ENCODE data around the gene PIK3CB. TPM values are rescaled to one million over a fixed set of nuclear protein-coding genes. Genes with fewer than 3 reads are reported as not detected.
"Not testable (repeated sequence)": the region's sequence is repeated elsewhere in the genome, so short reads cannot be mapped to it uniquely, and the experiment has no call there.

PIK3CB gene
- total RNA-seq, 1 donor from 2014 or later = 33.3 TPM

DNA sequence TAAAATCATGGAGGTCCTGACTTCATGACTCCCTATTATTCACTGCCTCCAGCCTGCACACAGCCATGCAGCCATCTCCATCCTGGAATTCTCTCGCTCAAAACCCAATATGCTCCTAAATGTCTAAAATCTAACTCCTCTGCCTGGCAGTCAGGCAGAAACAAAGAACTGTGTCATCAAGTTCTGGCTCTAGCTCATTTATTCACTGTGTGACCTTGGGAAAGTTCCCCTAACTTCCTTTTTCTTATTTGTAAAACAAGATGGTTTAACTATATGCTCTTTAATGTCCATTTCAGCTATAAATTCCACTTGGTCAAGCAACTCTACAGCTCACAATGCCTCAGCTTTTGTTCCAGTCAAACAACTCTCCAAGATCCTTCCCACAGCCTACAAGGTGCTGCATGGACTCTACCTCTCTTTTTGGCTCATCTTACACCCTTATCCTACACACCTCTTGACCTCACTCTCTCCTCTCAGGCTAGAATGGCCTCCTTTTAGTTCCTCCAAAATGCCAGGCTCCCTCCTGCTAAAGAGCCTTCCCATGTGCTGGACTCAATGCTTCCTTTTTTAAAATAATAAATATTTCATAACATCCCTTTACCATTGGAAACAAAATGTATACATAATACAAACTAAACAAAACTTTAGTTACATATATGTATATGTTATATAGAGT is 16.4 kb downstream of the PIK3CB start:
- intact Hi-C loops (cut with micrococcal nuclease) = no loop called here

DNA sequence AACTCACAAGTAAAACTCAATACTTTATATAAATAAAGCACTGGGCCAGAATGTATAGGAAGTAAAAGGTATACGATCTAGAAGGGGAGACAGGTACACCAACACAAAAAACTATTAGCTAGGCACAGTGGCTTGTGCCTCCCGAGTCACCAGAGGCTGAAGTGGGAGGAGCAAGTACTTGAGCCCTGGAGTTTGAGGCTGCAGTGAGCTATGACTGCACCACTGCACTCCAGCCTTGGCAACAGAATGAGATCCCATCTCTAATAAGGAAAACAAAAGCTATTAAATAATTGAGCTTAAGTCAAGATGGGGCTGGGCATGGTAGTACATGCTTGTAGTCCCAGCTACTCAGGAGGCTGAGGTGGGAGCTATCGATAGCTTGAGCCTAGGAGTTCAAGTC is 17.0 kb downstream of the PIK3CB start:
- intact Hi-C loops (cut with micrococcal nuclease) = no loop called here
- ATAC-seq = no peak

More for the DNA sequence above, 16.4 kb downstream of the PIK3CB start:
- ATAC-seq (no peak), DNase-seq (no peak)

DNA sequence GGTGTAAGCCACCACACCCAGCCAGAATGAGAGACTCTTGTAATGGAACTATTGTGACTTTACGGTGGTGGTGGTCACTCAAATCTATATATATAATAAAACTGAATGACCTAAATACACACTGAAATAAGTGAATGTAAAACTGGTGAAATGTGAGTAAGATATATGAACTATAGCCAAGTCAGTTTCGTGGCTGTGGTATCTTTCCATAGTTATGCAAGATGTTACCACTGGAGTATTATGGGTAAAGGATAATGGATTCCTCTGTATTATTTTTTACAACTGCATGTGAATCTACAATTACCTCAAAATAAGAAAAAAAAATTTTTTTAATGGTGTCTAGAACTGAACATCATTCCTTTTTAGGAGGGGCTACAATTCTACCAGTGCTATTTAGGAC is 21.9 kb downstream of the PIK3CB start:
- no peak for ATAC-seq
- intact Hi-C loops (cut with micrococcal nuclease) = no loop called here

More for the DNA sequence above, 17.0 kb downstream of the PIK3CB start:
- DNase-seq = no peak

DNA sequence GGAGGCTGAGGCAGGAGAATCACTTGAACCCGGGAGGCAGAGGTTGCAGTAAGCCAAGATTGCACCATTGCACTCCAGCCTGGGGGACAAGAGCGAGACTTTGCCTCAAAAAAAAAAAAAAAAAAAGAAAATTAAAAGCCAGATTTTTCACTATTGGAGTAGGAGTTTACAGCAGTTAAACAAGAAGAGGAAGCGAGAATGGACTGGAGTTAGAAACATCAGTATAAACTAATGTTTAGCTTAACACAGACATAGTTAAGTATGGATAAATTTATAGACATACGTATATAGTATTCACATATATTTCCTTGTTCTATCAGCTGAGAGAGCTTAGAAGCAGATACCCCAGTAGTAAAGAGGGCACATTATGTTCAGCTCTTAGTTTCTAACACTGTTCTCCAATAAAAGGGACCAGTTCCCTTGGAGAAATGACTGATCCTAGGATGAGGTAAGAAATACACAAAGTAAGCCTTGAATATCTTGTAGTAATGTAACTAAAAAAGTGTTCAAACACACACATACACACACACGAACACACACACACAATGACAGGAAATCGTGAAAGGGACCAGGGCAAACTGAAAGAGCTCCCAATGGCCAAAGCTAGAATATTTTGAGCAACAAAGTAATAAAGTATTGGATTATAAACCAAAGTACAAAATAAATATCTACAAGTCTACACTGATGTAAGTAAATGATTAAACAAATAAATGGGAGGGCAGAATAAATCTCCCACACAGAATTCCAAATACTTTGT is 25.1 kb downstream of the PIK3CB start:
- intact Hi-C loops (cut with micrococcal nuclease) = no loop called here
- no peak for ATAC-seq
- no peak for DNase-seq

More for the DNA sequence above, 21.9 kb downstream of the PIK3CB start:
- DNase-seq = no peak

DNA sequence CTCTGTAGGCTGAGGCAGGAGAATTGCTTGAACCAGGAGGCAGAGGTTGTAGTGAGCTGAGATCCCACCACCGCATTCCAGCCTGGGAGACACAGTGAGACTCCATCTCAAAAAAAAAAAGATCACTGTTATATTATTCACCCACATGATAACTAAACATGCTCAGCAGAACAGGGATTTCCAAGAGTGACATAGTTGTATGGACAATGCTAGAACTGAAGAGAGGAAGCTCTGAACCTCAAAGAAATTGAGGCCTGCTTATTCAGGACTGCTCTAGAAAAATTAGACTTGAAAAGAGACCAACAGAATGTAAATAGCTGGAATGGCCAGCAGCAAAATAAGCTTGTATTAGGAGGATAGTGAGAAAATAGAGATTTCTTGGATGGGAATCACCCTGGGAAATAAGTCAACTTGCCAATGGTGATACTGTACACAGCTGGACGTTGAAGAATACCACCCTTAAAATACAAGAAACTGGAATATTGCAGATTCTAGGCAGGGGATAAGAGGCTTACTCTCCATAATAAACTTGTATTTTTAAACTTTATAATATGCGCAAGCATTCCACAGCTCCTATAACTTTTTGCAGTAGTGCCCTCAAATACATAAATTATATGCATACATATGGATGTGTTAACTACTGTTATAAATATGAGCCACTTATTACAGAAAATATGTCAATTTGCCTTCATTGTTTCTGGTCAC is 28.2 kb downstream of the PIK3CB start:
- ATAC-seq = no peak
- intact Hi-C loops (cut with micrococcal nuclease) = no loop called here

DNA sequence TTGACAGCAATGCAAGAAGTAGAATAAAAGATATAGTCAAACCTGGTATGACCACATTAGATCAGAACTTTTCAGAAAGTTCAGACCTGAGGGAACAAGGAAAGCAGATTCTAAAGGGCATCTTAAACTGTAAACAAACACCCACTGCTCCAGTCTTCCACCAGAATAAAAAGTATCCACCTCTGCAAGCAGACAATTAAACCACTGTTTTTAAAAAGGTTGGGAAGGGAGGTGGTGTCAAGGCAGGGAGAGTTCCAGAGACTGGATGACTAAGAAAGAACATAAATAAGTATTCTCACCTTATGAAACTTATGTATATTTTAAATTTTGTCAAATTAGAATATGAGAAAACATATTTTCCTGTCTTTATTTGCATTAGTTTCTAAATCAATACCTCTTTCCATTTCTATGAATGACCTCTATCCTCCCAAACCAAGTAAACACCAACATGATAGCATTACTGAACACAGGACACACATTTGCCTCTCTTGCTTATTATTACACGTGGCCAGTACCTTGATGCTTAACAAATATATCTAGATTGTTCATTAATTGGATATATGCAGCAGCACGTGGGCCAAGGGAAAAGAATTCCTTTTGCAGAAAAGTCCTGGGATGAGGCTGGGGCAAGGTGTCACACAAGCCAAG is 31.6 kb downstream of the PIK3CB start:
- DNase-seq = no peak
- no peak for ATAC-seq
- intact Hi-C loops (cut with micrococcal nuclease) = no loop called here

More for the DNA sequence above, 28.2 kb downstream of the PIK3CB start:
- no peak for DNase-seq

DNA sequence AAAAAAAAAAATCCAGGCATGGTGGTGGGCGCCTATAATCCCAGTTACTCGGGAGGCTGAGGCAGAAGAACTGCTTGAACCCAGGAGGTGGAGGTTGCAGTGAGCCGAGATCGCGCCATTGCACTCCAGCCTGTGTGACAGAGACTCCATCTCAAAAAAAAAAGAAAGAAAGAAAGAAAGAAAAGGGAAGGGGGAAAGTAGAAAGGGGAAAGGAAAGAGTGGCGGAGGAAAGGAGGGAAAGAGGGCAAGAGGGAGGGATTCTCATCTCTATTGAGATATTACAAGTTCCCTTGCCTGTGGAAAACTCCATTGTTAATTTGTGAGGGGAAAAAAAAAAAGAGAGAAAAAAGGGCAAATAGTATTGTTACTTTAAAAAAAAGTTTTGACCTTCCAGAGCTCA is 32.5 kb downstream of the PIK3CB start:
- DNase-seq; intact Hi-C loops (cut with micrococcal nuclease); ATAC-seq: not testable (repeated sequence)

DNA sequence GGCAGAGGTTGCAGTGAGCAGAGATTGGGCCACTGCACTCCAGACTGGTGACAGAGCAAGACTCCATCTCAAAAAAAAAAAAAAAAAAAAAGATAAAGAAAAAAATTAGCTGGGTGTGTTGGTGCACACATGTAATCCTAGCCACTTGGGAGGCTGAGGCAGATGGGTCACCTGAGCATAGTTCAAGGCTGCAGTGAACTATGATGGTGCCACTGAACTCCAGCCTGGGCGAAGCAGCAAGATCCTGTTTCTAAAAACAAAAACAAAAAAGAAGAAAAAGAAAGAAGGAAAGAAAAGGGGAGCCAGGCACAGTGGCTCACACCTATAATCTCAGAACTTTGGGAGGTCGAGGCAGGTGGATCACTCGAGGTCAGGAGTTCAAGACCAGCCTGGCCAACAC is 32.9 kb downstream of the PIK3CB start:
- DNase-seq = no peak
- ATAC-seq = no peak
- intact Hi-C loops (cut with micrococcal nuclease) = no loop called here

DNA sequence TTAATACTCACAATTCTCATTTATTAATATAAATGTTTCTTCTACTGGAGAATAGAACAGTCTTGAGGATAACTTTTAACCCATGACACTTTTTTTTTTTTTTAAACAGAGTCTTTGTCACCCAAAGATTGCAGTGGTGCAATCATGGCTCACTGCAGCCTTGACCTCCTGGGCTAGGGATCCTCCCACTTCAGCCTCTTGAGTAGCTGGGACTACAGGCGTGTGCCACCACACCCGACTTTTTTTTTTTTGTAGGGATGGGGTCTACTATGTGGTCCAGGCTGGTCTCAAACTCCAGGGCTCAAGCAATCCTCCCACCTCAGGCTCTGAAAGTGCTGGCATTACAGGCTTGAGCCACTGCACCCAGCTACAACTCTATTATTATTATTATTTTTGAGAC is 34.5 kb downstream of the PIK3CB start:
- intact Hi-C loops (cut with micrococcal nuclease) = no loop called here
- peak; percentile 18 for ATAC-seq

DNA sequence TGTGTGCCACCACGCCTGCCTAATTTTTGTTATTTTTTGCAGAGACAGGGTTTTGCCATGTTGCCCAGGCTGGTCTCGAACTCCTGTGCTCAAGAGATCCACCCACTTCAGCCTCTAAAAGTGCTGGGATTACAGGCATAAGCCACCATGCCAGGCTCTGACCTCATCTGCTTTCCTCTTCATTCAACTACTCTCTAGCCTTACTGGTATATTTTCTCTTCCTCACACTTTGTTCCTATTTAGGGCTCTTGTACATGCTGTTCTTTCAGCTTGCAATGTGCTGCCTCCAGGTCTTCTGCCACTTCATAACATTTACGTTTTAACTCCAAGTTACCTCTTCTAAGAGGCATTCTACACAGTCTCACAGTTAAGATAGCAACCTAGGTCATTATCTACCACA is 34.9 kb downstream of the PIK3CB start:
- ATAC-seq (peak; percentile 94), DNase-seq (peak; percentile 39)
- intact Hi-C loops (cut with micrococcal nuclease) = no loop called here

More for the DNA sequence above, 34.5 kb downstream of the PIK3CB start:
- no peak for DNase-seq

DNA sequence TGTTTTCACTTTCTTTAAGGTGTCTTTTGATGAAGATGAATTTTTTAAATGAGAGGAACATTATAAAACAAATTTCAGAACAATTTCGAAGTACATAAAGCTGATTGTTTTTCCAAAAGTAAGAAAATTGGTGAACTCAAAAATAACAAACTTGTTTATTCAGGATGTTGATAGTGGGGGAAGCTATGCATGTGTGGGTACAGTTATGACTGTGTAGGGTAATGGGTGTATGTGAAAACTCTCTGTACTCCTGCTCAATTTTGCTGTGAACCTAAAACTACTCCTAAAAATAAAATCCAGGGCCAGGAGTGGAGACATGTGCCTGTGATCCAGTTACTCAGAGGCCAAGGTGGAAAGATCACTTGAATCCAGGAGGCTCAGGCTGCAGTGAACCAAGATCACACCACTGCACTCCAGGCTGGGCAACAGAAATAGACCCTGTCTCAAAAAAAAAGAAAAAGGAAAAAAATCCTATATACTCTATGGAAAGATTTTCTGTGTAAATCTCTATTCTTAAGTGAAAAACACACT is 37.2 kb downstream of the PIK3CB start:
- ATAC-seq (peak; percentile 25), DNase-seq (no peak)
- intact Hi-C loops (cut with micrococcal nuclease) = no loop called here

DNA sequence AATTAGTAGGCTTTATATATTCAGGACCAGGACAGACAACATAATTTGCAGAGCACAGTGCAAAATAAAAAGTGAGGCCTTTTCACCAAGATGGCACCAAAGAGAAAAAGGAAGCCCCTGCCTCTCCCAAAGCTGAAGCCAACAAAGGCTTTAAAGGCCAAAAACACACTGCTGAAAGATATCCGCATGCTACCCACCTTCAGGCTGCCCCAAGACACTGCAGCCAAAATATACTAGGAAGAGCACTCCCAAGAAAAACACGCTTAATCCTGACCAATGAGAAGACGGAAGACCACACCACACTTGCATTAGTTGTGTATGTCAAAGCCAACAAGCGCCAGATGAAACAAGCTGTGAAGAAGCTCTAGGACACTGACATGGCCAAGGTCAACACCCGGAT is 38.0 kb downstream of the PIK3CB start:
- DNase-seq = no peak

DNA sequence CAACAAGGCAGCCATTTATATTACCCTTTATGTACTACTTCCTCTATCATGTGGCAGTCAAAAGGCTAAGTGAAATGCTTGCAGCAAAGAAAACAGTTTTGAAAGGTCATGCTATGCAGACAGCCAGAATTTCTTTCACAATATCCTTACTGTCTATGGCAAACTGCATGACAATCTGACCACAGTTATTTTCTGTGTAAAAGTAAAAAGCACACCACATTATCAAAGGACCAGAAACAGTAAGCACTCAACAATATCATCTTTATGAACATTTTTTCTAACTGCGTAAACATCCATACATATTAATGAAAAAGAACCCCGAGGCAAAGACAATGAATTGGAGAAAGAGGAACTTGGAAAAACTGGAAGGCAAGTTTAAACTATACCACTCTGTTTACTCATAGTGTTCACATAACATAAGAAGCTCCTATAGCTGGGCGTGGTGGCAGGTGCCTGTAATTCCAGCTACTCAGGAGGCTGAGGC is 47.9 kb downstream of the PIK3CB start:
- ATAC-seq (peak; percentile 49), DNase-seq (no peak)
- intact Hi-C loops (cut with micrococcal nuclease) = no loop called here

More for the DNA sequence above, 38.0 kb downstream of the PIK3CB start:
- intact Hi-C loops (cut with micrococcal nuclease) = no loop called here
- ATAC-seq = no peak

DNA sequence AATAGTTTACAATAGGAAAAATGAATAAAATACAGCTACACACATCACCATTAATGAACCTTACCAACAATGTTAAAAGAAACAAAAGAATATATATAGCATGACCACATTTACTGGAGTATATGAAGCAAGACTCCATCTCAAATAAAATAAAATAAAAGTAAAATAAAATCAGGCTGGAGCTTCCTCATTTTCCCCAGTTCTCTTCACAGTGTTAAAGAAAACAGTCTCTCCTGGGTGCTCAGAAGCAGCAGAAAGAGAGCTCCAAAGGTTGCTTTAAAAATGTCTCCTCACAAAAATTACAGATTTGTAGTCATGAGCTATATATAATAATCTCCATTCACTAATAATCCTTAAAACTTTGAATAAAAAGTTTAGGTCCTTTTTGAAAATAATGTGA is 48.8 kb downstream of the PIK3CB start:
- no peak for ATAC-seq
- intact Hi-C loops (cut with micrococcal nuclease) = no loop called here
- DNase-seq = no peak

DNA sequence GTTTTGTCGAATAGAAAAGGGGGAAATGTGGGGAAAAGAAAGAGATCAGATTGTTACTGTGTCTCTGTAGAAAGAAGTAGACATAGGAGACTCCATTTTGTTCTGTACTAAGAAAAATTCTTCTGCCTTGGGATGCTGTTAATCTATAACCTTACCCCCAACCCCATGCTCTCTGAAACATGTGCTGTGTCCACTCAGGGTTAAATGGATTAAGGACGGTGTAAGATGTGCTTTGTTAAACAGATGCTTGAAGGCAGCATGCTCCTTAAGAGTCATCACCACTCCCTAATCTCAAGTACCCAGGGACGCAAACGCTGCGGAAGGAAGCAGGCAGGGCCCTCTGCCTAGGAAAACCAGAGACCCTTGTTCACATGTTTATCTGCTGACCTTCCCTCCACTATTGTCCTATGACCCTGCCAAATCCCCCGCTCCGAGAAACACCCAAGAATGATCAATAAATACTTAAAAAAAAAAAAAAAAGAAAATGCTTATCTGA is 49.3 kb downstream of the PIK3CB start:
- ATAC-seq; DNase-seq; intact Hi-C loops (cut with micrococcal nuclease): not testable (repeated sequence)

DNA sequence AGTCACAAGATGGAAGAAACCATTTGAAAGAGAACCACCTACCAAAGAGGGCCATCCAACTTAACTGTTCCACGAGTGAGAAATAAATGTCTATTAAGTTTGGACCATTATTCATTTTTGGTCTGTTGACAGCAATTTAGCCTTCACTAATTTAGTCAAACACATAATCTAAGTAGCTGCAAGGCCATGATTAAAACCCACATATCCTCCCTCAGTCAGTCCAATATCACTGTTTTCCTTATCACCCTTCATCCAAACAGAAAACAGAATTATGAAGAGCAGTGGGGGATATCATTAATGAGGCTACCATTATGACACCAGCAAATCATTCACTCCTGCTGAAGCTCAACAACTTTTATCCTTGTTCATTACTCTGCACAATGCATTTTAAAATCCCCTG is 52.0 kb downstream of the PIK3CB start:
- intact Hi-C loops (cut with micrococcal nuclease) = no loop called here
- DNase-seq (no peak), ATAC-seq (no peak)

DNA sequence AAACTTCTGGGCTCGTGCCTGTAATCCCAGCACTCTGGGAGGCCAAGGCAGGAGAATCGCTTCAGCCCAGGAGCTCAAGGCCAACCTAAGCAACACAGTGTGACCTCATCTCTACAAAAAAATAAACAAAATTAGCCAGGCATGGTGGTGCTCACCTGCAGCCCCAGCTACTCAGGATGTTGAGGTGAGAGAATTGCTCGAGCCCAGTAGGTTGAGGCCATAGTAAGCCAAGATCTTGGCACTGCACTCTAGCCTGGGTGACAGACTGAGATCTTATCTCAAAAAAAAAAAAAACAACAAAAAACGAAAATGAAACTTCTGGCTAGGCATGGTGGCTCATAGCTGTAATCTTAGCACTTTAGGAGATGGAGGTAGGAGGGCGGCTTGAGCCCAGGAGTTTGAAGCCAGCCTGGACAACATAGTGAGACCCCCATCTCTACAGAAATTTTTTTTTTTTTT is 53.7 kb downstream of the PIK3CB start:
- DNase-seq = no peak
- no peak for ATAC-seq
- intact Hi-C loops (cut with micrococcal nuclease) = no loop called here

DNA sequence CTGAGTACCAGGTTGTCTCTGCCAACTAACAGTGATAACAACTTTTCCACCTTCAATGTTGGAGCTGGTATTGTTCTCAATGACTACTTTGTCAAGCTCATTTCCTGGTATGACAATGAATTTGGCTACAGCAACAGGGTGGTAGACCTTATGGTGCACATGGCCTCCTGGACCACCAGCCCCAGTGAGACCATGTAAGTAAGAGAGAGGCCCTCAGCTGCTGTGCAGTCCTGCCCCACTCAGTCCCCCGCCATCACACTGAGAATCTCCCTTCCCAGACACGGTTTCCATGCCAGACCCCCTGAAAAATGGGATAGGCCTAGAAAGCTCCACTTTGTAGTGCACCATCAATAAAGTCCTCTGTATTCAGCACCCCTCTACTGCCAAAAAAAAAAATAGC is 56.1 kb downstream of the PIK3CB start:
- intact Hi-C loops (cut with micrococcal nuclease) = loop anchor here (10.0 kb wide), 1 partner anchor 56 kb away; the partner anchor contains the start of gene PIK3CB
- ATAC-seq (no peak), DNase-seq (no peak)

DNA sequence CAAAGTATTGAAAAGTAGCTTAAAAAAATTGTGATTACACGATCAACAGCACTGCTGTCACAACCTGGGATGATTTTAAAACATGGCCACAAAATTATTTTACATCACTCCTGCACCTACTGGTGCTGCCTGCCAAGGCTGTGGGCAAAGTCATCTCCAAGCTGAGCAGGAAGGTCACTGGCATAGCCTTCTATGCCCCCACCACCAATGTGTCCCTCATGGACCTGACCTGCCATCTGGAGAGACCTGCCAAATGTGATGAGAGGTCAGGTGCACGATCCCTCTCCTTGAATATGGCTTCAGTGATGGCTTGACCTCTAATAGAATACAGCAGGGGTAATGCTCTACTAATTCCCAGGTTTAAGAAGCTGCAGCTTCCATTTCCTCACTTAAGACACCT is 57.8 kb downstream of the PIK3CB start:
- DNase-seq (no peak), ATAC-seq (no peak)
- intact Hi-C loops (cut with micrococcal nuclease) = loop anchor here (10.0 kb wide), 1 partner anchor 58 kb away; the partner anchor contains the start of gene PIK3CB

Data from left ventricle myocardium superior (tissue), 1 donor.